GM23338 (cell line): ENCODE results near the gene GAB2. TPM values are rescaled to one million over a fixed set of nuclear protein-coding genes. Genes with fewer than 3 reads are reported as not detected.
A peak's percentile ranks its signal among the peaks of the same experiment; 100 is the strongest.

Source experiments
- ATAC-seq: fragments of 200-7000 bp; cut with Tn5 transposase; 3 replicates; pipeline ENCODE4 v1.9.1; 2020
- DNase-seq: peaks from one replicate; pipeline ENCODE4 v3.0.0-alpha.2; 2015; ENCODE audit warnings: low spot score
- H2AFZ ChIP-seq: fragments of 200-600 bp; sonication (generic); 2 replicates; pipeline ENCODE4 v1.8.0; 2016; ENCODE audit warnings: antibody characterized with exemption, mild to moderate bottlenecking, moderate library complexity
- H3F3A ChIP-seq: fragments of 200-600 bp; sonication (generic); replicated peaks from 2 replicates; pipeline ENCODE4 v1.8.0; 2017; ENCODE audit warnings: antibody characterized with exemption, mixed run types, low read depth
- H3K27ac ChIP-seq: fragments of 200-600 bp; sonication (generic); 2 replicates; pipeline ENCODE4 v1.6.1; 2016; ENCODE audit warnings: low read depth
- H3K27me3 ChIP-seq: fragments of 200-600 bp; sonication (generic); 2 replicates; pipeline ENCODE4 v1.8.0; 2016; ENCODE audit warnings: mild to moderate bottlenecking, mixed run types, moderate library complexity; ENCODE audit not compliant: insufficient read depth
- H3K36me3 ChIP-seq: fragments of 200-600 bp; sonication (generic); 2 replicates; pipeline ENCODE4 v1.8.0; 2016; ENCODE audit warnings: mild to moderate bottlenecking; ENCODE audit not compliant: insufficient read depth
- H3K4me1 ChIP-seq: fragments of 200-600 bp; sonication (generic); 2 replicates; pipeline ENCODE4 v1.8.0; 2016; ENCODE audit warnings: mild to moderate bottlenecking, moderate library complexity; ENCODE audit not compliant: insufficient read depth
- H3K4me2 ChIP-seq: fragments of 200-600 bp; sonication (generic); 2 replicates; pipeline ENCODE4 v1.7.1; 2017; ENCODE audit warnings: mixed run types
- H3K4me3 ChIP-seq: fragments of 200-600 bp; sonication (generic); 2 replicates; pipeline ENCODE4 v1.6.1; 2016; ENCODE audit warnings: mixed run types
- H3K79me2 ChIP-seq: fragments of 200-600 bp; sonication (generic); replicated peaks from 2 replicates; pipeline ENCODE4 v1.8.0; 2017; ENCODE audit warnings: mild to moderate bottlenecking; ENCODE audit not compliant: insufficient read depth
- H3K9me2 ChIP-seq: fragments of 200-600 bp; sonication (generic); 2 replicates; pipeline ENCODE4 v1.8.0; 2017; ENCODE audit not compliant: insufficient read depth
- H4K20me1 ChIP-seq: fragments of 200-600 bp; sonication (generic); replicated peaks from 2 replicates; pipeline ENCODE4 v1.8.0; 2017; ENCODE audit warnings: mild to moderate bottlenecking; ENCODE audit not compliant: insufficient read depth
- H3K27ac Mint-ChIP-seq: 2 replicates; pipeline ENCODE4 v1.8.0; 2020; ENCODE audit warnings: inconsistent platforms, mild to moderate bottlenecking, moderate library complexity, mixed read lengths
- H3K27me3 Mint-ChIP-seq: 3 replicates; pipeline ENCODE4 v1.8.0; 2022; ENCODE audit warnings: low read depth, mild to moderate bottlenecking, moderate library complexity, mixed read lengths, inconsistent platforms; ENCODE audit not compliant: insufficient read depth, poor library complexity
- H3K36me3 Mint-ChIP-seq: 3 replicates; pipeline ENCODE4 v1.8.0; 2021; ENCODE audit warnings: low read depth, mild to moderate bottlenecking, inconsistent platforms, moderate library complexity, mixed read lengths
- H3K4me1 Mint-ChIP-seq: 3 replicates; pipeline ENCODE4 v1.8.0; 2020; ENCODE audit warnings: mild to moderate bottlenecking, inconsistent platforms, mixed read lengths
- H3K4me3 Mint-ChIP-seq: 3 replicates; pipeline ENCODE4 v1.8.0; 2021; ENCODE audit warnings: moderate library complexity, mild to moderate bottlenecking, inconsistent platforms, mixed read lengths
- H3K9me3 Mint-ChIP-seq: 3 replicates; pipeline ENCODE4 v1.8.0; 2020; ENCODE audit warnings: moderate library complexity, mild to moderate bottlenecking, inconsistent platforms, mixed read lengths
- CREB1 ChIP-seq: fragments of 250-450 bp; sonication (Bioruptor Pico); IDR thresholded peaks from 2 replicates; pipeline ENCODE4 v1.5.0; 2020; ENCODE audit warnings: low read depth, mild to moderate bottlenecking, moderate library complexity
- EZH2 ChIP-seq: fragments of 200-600 bp; sonication (generic); IDR thresholded peaks from one replicate; pipeline ENCODE4 v1.8.0; 2017; ENCODE audit warnings: antibody characterized with exemption, mild to moderate bottlenecking, low read depth; ENCODE audit not compliant: unreplicated experiment
- JUNB ChIP-seq: IDR thresholded peaks from one replicate; pipeline ENCODE4 v1.6.1; 2016; ENCODE audit warnings: antibody characterized with exemption; ENCODE audit not compliant: unreplicated experiment
- POLR2AphosphoS5 ChIP-seq: IDR thresholded peaks from 2 replicates; pipeline ENCODE4 v1.6.1; 2016; ENCODE audit warnings: antibody characterized with exemption, low read depth
- STAT1 ChIP-seq: IDR thresholded peaks from one replicate; pipeline ENCODE4 v1.6.1; 2016; ENCODE audit warnings: antibody characterized with exemption; ENCODE audit not compliant: unreplicated experiment
- ZNF331 ChIP-seq: fragments of 250-450 bp; sonication (Bioruptor Pico); IDR thresholded peaks from 2 replicates; pipeline ENCODE4 v1.5.0; 2020; ENCODE audit warnings: low read depth, mild to moderate bottlenecking, moderate library complexity
- polyA plus RNA-seq: library from polyadenylated mRNA; unstranded; fragments of >200 nt; fragmentation: Nextera tagmentation; extraction: Ambion mirVana; gene quantifications from 2 replicates; pipeline ENCODE4 v1.2.1, GENCODE V29; 2016
- total RNA-seq: library from RNA; depleted of rRNA; stranded (reverse); fragments of >200 nt; shearing (Covaris generic); gene quantifications from 2 replicates; pipeline ENCODE4 v1.2.3, GENCODE V29; 2014
- TF ChIP-seq, protein P1 (sequence below): IDR thresholded peaks from one replicate; pipeline ENCODE4 v1.6.1; 2018; ENCODE audit warnings: antibody characterized with exemption; ENCODE audit not compliant: unreplicated experiment

GAB2 gene
- total and polyA plus RNA-seq, 2 experiments from 2014 or later = 2.0 to 10.8 TPM

- no peak for ATAC-seq
- no peak overlapping the region for H2AFZ ChIP-seq
- H4K20me1 ChIP-seq = peaks cover 4% of the 10 kb centered on the region; the same call in 1 of the 2 replicates
- Mint-ChIP-seq H3K27me3 (peaks cover 3% of the 10 kb centered on the region), H3K9me3 (no peaks in the 10 kb centered on the region), H3K36me3 (peaks cover 5% of the 10 kb centered on the region; the same call in 2 of the 3 replicates), H3K4me3 (no peak overlapping the region), H3K4me1 (no peaks in the 10 kb centered on the region), H3K27ac (peak overlapping the region; percentile 64; the same call in 1 of the 2 replicates)
- no peak overlapping the region for H3K27ac ChIP-seq
- no peak overlapping the region for H3K4me3 ChIP-seq
- H3K9me2 ChIP-seq = no peaks in the 10 kb centered on the region
- no peaks in the 10 kb centered on the region for H3K27me3 ChIP-seq
- no peaks in the 10 kb centered on the region for H3K4me1 ChIP-seq
- H3K79me2 ChIP-seq = no peaks in the 10 kb centered on the region
- no peak for DNase-seq
- no peaks in the 10 kb centered on the region for H3F3A ChIP-seq
- H3K4me2 ChIP-seq = no peak overlapping the region
- TF ChIP-seq STAT1 (no peak), ZNF331 (no peak), CREB1 (CRISPR knock-in tag) (no peak), POLR2AphosphoS5 (no peak)
- TF ChIP-seq, protein P1, sequence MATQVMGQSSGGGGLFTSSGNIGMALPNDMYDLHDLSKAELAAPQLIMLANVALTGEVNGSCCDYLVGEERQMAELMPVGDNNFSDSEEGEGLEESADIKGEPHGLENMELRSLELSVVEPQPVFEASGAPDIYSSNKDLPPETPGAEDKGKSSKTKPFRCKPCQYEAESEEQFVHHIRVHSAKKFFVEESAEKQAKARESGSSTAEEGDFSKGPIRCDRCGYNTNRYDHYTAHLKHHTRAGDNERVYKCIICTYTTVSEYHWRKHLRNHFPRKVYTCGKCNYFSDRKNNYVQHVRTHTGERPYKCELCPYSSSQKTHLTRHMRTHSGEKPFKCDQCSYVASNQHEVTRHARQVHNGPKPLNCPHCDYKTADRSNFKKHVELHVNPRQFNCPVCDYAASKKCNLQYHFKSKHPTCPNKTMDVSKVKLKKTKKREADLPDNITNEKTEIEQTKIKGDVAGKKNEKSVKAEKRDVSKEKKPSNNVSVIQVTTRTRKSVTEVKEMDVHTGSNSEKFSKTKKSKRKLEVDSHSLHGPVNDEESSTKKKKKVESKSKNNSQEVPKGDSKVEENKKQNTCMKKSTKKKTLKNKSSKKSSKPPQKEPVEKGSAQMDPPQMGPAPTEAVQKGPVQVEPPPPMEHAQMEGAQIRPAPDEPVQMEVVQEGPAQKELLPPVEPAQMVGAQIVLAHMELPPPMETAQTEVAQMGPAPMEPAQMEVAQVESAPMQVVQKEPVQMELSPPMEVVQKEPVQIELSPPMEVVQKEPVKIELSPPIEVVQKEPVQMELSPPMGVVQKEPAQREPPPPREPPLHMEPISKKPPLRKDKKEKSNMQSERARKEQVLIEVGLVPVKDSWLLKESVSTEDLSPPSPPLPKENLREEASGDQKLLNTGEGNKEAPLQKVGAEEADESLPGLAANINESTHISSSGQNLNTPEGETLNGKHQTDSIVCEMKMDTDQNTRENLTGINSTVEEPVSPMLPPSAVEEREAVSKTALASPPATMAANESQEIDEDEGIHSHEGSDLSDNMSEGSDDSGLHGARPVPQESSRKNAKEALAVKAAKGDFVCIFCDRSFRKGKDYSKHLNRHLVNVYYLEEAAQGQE = no peak
- H3K36me3 ChIP-seq = no peaks in the 10 kb centered on the region
Observed at GRCh38 chr11:78208257-78209165, 209.1 kb downstream of the GAB2 start.

- Mint-ChIP-seq H3K27me3 (peaks cover 8% of the 10 kb centered on the region), H3K9me3 (no peaks in the 10 kb centered on the region), H3K36me3 (peaks cover 5% of the 10 kb centered on the region; the same call in 2 of the 3 replicates), H3K4me3 (no peak overlapping the region), H3K27ac (no peak overlapping the region), H3K4me1 (no peaks in the 10 kb centered on the region)
- no peak for DNase-seq
- Histone ChIP-seq H3K36me3 (no peaks in the 10 kb centered on the region), H3K9me2 (no peaks in the 10 kb centered on the region), H3K79me2 (no peaks in the 10 kb centered on the region), H3K27me3 (no peaks in the 10 kb centered on the region), H4K20me1 (peaks cover 4% of the 10 kb centered on the region; the same call in 1 of the 2 replicates), H2AFZ (no peak overlapping the region), H3F3A (no peaks in the 10 kb centered on the region), H3K27ac (no peak overlapping the region), H3K4me3 (no peak overlapping the region), H3K4me1 (no peaks in the 10 kb centered on the region), H3K4me2 (no peak overlapping the region)
- TF ChIP-seq STAT1 (no peak), EZH2 (no peak), POLR2AphosphoS5 (no peak), JUNB (no peak)
- ATAC-seq = no peak
Observed at GRCh38 chr11:78207532-78208256, 209.9 kb downstream of the GAB2 start.
